ENCODE measurements around the gene DCBLD2.
"Not testable (repeated sequence)": the region's sequence is repeated elsewhere in the genome, so short reads cannot be mapped to it uniquely, and the experiment has no call there.

Gene DCBLD2

GRCh38 chr3:98890965-98891910 is 10.3 kb downstream of the DCBLD2 start:
- DNase-seq: no peak

- DNase-seq: no peak
Measured at GRCh38 chr3:98890181-98890835, 11.2 kb downstream of the DCBLD2 start.

DNA sequence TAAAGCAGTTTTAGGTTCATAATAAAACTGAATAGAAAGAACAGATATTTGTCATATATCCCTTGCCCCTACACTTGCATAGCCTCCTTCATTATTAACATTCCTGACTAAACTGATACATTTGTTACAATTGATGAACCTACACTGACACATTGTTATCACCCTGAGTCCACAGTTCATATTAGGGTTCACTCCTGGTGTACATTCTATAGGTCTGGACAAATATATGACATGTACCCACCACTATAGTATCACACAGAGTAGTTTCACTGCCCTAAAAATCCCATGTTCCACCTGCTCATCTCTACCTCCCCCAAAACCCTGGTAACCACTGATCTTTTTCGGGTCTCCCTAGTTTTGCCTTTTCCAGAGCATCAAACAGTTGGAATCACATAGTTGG is 13.8 kb downstream of the DCBLD2 start:
- DNase-seq: no peak

DNA sequence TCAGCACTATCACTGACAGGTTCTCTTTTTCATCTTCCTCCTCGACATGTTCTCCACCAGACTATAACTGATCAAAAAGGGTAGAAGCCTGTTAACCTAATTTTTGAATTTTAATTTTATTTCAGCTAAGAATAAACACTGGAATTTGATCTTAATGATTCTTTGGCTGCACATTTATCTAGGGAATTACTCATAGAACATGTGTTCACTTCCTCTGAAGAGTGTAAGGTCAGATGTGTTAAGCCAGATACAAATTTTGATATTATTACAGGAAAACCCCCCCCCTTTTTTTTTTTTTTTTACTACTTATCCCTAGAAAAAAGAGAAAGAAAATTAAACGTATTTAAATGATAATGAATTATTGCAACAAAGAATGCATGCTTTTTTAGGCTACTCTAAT is 15.0 kb downstream of the DCBLD2 start:
- DNase-seq: no peak

DNA sequence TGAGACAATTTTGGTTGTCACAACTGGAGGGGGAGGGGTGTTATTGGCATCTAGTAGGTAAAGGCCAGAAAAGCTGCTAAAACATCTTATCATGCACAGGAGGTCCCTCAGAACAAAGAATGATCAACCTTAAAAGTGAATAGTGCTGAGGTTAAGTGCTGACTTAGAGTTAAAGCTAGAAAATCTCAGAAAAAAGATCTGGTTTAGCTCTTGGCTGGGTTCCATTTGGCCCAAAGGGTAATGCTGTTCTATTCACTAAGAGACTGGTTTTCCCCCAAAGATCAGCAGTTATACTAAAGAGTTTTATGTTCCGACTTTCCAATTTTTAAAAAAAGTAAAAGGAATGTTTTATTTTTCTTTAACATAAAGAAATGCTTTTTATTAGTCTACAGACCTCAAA is 15.6 kb downstream of the DCBLD2 start:
- no peak for DNase-seq

DNA sequence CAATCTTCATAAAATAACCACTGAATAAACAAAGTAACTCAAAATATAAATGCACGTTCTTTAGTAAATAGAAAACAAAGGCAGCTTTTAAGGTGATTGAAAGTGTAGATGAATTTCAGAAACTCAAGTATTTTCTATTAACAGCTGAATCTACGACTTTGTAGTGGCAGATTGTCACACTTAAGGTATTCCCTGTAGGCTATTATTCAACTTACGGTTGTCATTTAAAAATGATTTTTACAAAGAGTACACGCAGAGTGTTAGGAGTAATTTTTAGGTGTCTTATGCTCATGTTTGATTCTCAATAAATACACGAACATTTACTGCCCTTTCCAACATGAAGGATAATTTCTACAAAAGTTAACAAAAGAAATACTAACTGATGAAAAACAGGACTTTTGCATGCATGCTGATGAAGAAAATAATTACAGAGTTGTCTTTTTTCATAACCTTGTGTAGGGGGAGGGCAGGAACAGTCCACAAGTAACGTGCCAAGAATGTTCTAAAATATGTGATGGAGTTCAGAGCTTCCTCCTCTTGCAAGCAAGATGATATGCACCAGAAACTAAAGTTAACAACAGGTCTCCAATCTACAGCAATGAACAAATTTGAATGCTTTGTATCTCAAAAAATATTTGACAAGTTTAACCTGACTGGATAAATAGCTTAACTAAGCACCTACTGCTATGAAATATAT is 16.7 kb downstream of the DCBLD2 start:
- no peak for DNase-seq

DNA sequence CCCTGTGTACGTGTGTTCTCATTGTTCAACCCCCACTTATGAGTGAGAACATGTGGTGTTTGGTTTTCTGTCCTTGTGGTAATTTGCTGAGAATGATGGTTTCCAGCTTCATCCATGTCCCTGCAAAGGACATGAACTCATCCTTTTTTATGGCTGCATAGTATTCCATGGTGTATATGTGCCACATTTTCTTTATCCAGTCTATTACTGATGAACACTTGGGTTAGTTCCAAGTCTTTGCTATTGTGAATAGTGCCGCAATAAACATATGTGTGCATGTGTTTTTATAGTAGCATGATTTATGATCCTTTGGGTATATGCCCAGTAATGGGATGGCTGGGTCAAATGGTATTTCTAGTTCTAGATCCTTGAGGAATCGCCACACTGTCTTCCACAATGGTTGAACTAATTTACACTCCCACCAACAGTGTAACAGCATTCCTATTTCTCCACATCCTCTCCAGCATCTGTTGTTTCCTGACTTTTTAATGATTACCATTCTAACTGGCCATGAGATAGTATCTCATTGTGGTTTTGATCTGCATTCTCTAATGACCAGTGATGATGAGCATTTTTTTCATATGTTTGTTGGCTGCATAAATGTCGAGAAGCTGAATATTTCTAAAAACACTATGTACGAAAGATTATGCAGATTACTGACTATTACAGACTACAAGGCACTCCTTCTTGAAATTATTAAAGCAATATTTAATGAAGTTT is 18.7 kb downstream of the DCBLD2 start:
- not testable (repeated sequence) for DNase-seq

GRCh38 chr3:98877132-98877531 is 24.4 kb downstream of the DCBLD2 start:
- DNase-seq: no peak

- DNase-seq: no peak
Measured at GRCh38 chr3:98875535-98875934, 26.0 kb downstream of the DCBLD2 start.

- no peak for DNase-seq
Measured at GRCh38 chr3:98874602-98875249, 26.8 kb downstream of the DCBLD2 start.

DNA sequence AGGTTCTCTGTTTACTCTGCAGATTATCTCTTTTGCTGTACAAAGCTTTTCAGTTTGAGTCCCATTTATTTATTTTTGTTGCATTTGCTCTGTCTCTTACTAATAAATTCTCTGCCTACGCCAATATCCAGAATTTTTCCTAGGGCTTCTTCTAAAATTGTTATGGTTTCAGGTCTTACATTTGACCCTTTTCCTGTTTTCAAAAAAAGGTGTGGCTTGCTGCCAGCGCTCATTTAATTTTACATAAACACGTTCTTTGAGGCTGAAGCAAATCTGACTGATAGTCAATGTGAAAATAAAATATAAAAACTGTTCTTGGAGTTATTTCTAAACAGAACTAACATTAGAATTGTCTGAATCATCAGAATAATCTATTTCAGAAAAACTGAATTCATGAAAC is 32.1 kb downstream of the DCBLD2 start:
- no peak for DNase-seq

DNA sequence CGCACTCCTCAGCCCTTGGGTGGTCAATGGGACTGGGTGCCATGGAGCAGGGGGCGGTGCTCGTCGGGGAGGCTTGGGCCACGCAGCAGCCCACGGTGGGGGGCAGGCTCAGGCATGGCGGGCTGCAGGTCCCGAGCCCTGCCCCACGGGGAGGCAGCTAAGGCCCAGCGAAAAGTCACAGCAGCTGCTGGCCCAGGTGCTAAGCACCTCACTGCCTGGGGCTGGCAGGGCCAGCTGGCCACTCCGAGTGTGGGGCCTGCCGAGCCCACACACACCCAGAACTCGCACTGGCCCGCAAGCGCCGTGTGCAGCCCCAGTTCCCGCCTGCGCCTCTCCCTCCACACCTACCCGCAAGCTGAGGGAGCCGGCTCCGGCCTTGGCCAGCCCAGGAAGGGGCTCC is 43.5 kb downstream of the DCBLD2 start:
- not testable (repeated sequence) for DNase-seq

DNA sequence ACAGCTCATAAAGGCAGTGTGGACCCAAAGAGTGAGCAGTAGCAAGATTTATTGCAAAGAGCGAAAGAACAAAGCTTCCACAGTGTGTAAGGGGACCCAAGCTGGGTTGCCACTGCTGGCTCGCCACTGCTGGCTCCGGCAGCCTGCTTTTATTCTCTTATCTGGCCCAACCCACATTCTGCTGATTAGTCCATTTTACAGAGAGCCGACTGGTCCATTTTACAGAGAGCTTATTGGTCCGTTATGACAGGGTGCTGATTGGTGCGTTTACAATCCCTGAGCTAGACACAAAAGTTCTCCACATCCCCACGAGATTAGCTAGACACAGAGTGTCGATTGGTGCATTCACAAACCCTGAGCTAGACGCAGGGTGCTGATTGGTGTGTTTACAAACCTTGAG is 44.2 kb downstream of the DCBLD2 start:
- DNase-seq: not testable (repeated sequence)

DNA sequence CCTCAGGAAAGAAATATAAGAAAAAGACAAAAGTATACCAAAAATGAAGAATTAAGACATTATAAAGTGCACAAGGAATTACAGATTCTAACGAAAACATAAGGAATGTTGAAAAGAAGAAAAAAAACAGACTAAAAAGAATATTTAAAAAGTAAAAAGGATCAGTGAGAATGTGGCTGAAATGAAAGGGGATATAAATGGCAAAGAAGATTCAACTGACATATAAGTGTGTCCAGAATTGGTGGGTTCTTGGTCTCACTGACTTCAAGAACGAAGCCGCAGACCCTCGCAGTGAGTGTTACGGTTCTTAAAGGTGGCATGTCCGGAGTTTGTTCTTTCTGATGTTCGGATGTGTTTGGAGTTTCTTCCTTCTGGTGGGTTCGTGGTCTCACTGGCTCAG is 44.8 kb downstream of the DCBLD2 start:
- DNase-seq: no peak

DNA sequence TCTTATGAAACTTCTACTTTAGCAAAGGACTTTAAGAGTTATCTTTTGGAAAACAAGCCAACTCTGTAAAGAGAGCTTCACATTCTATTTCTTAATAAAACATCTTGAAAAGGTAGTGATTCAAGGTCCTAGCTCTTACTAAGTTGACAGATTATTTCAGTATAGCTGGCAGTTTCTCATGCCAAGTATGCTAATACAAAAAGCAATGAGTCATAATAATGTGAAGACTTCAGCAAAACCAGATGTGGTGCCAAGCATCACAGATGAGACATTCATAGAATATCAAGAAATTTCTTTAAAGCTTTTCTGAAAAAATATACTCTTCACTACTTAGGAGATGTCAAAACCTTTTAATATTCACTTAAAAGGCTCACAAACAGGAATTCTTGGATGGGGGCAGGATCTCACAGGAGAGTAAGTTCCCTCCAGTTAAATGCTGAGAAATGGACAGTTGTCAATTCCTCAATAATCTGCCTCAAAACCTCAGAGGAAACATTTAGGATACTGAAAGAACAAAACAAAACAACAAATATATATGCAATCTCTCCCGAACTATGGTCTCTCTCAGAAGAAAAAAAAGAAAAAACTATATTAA is 45.6 kb downstream of the DCBLD2 start:
- no peak for DNase-seq

- DNase-seq: no peak
Measured at GRCh38 chr3:98848108-98848507, 53.4 kb downstream of the DCBLD2 start.

- no peak for DNase-seq
Measured at GRCh38 chr3:98846101-98846500, 55.4 kb downstream of the DCBLD2 start.

DNA sequence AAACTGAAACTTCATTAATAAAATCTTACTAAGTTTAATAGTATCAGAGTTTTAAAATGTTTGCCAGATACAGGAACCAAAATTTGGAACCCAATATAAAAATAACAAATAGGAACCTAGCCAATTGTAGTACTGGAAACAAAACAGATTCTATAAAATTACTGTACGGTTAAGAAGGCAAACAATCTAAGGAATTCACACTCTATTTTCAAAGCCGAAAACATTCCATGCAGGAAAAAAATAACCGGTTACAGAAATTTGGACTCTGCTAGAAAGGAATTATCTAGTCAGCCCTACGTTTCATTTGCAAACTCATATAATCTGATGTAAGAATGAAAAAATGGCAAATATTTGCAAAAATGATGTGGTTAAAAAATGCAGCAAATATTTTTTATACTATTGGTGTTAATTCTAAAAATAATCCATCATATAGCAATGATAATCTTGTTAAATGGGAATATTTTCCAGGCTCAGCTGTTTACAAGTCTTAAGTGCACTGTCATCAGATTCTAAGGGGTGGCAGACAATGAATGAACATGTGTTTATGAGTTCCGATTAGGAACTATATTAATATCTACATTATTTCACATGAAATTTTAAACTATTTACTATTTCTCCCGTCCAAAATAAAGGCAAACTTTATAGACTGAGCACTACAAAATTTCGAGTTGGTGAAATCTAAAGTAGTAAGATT is 58.1 kb downstream of the DCBLD2 start:
- DNase-seq: no peak

- no peak for DNase-seq
Measured at GRCh38 chr3:98839846-98840245, 61.6 kb downstream of the DCBLD2 start.

GRCh38 chr3:98831060-98831459 is 70.4 kb downstream of the DCBLD2 start:
- not testable (repeated sequence) for DNase-seq

DNA sequence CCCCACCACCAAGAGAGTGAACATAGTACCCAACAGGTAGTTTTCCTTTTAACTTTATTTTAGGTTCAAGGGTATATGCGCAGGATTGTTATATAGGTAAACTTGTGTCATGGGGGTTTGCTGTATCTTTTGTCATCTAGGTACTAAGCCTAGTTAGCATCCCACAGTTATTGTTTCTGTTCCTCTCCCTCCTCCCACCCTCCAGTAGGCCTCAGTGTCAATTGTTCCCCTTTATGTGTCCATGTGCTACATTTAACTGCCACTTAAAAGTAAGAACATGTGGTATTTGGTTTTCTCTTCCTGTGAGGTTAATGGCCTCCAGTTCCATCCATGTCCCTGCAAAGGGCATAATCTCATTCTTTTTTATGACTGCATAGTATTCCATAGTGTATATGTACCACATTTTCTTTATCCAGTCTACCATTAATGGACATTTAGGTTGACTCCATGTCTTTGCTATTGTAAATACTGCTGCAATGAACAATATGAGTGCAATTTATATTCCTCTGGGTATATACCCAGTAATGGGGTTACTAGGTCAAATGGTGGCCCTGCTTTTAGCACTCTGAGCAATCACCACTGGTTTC is 72.2 kb downstream of the DCBLD2 start:
- no peak for DNase-seq
